Vagina (tissue), 2 donors: Measurements from ENCODE around the gene CBLB. TPM values are rescaled to one million over a fixed set of nuclear protein-coding genes. Genes with fewer than 3 reads are reported as not detected.

Source experiments
- DNase-seq, 2 donors: peaks; one replicate each; pipeline ENCODE4 v3.0.0-alpha.2; 2017; ENCODE audit errors: extremely low spot score in 2 of 2
- H3K27ac ChIP-seq: fragments of 200-600 bp; sonication (generic); one replicate; pipeline ENCODE4 v1.5.1; 2019
- H3K27me3 ChIP-seq: fragments of 200-600 bp; sonication (generic); one replicate; pipeline ENCODE4 v1.5.1; 2019
- H3K36me3 ChIP-seq, 2 donors: fragments of 200-600 bp; sonication (generic); one replicate each; pipeline ENCODE4 v1.5.1; 2017 to 2019
- H3K4me1 ChIP-seq: fragments of 200-600 bp; sonication (generic); one replicate; pipeline ENCODE4 v1.5.1; 2019
- H3K4me3 ChIP-seq, 2 donors: fragments of 200-600 bp; sonication (generic); 1 replicate in 1 of 2; 2 replicates in 1 of 2; pipeline ENCODE4 v1.5.1; 2016 to 2019
- H3K9me3 ChIP-seq: fragments of 200-600 bp; sonication (generic); one replicate; pipeline ENCODE4 v1.5.1; 2019
- CTCF ChIP-seq, 3 experiments: fragments of 450-650 bp in 2 of 3; fragments of 200-600 bp in 1 of 3; sonication (generic) in 1 of 3; IDR thresholded peaks; one replicate each; pipeline ENCODE4 v1.5.1; 2017 to 2019; ENCODE audit warnings: antibody characterized with exemption in 3 of 3, mild to moderate bottlenecking in 2 of 3, moderate library complexity in 2 of 3
- POLR2A ChIP-seq, 2 donors: fragments of 450-650 bp; IDR thresholded peaks; one replicate each; pipeline ENCODE4 v1.6.1; 2017; ENCODE audit warnings: antibody characterized with exemption in 2 of 2, mild to moderate bottlenecking in 2 of 2, moderate library complexity in 2 of 2
- POLR2AphosphoS5 ChIP-seq, 2 donors: sonication (generic); formaldehyde crosslinking; IDR thresholded peaks; one replicate each; pipeline ENCODE4 v1.9.0; 2017; ENCODE audit warnings: antibody characterized with exemption in 2 of 2, mild to moderate bottlenecking in 2 of 2, low read depth in 1 of 2; ENCODE audit not compliant: insufficient read depth in 1 of 2
- intact Hi-C: fragments of 100-400 bp; cut with DNase I; formaldehyde crosslinking; loops from one replicate; pipeline ENCODE4 v1.15.1; 2023
- total RNA-seq: library from RNA; depleted of rRNA; stranded (reverse); fragments of >200 nt; gene quantifications from one replicate; pipeline ENCODE4 v1.2.3, GENCODE V29; 2016

Gene CBLB
- 58.4 TPM for total RNA-seq

DNA sequence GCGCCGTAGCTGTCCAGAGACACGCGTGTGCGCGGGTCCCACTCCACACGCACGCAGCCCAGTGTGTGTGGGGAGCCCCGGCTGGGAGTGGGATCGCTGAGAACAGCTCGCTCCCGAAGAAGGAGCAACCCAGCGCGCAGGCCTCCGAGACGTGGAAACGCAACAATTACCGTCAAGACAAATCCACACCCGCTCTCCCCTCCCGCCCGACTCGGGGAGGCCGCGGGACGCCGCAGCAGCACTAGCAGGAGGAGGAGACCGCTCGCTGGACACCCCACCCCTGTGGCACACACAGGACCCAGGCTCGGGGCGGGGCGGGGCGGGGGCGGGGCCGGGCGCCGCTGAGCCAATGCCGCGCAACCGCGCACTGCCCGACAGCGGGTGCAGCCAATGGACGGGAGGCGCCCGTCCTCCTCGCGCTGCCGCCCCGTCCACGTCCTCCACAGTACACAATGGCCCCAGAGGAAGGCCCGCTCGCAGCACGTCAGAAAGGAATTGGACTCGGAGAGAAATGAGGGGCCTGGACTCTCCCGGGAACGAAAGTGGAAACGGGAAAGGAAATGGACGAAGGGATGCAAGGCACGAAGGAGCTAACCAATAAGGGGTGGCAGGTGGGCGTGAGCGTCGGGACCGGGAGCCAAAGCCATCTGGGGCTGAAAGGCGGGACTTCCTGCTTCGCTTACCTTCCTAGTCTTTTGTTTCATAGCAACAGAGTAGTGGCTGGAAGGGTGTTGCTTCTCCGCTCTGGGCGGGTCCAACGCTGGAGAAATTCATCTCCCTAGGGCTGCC, at the start of gene CBLB:
TSS of gene CBLB (minus strand) at position 271 of the 789 bp plus-strand sequence. CDS start 1,435 bp downstream, outside the sequence.
- Histone ChIP-seq H3K4me1 (peaks cover 40% of the 10 kb centered on the region), H3K9me3 (no peaks in the 10 kb centered on the region), H3K27ac (peak within 1 kb of the TSS; percentile 98), H3K27me3 (no peaks in the 10 kb centered on the region), H3K4me3 (peak within 1 kb of the TSS; percentile 87 to 91), H3K36me3 (no peaks in the 10 kb centered on the region)
- TF ChIP-seq POLR2AphosphoS5 (IDR thresholded peaks at IDR 0.05; ENCODE audit: insufficient read depth in 1 of 2, low read depth in 1 of 2) (peak; percentile 83 to 94), CTCF (IDR thresholded peaks at IDR 0.05) (peak in 1 of 3 experiments; percentile 7), POLR2A (IDR thresholded peaks at IDR 0.05) (peak in 1 of 2 donors; percentile 86)
- peak; percentile 97 for DNase-seq
- intact Hi-C loops, result loop anchor here (2.0 to 10.0 kb wide), 3 partner anchors 38 to 96 kb away; no protein-coding TSS in a partner anchor

- no peak for DNase-seq
- intact Hi-C loops, result no loop called here
- no peak overlapping the region for H3K4me3 ChIP-seq
- no peaks in the 10 kb centered on the region for H3K27me3 ChIP-seq
- no peak overlapping the region for H3K27ac ChIP-seq
- H3K9me3 ChIP-seq, result no peaks in the 10 kb centered on the region
- TF ChIP-seq POLR2AphosphoS5 (IDR thresholded peaks at IDR 0.05; ENCODE audit: insufficient read depth in 1 of 2, low read depth in 1 of 2) (no peak), CTCF (IDR thresholded peaks at IDR 0.05) (no peak), POLR2A (IDR thresholded peaks at IDR 0.05) (no peak)
- H3K4me1 ChIP-seq, result no peaks in the 10 kb centered on the region
- H3K36me3 ChIP-seq, result no peaks in the 10 kb centered on the region
Measured at GRCh38 chr3:105916767-105917166, 48.0 kb upstream of the CBLB start.

DNA sequence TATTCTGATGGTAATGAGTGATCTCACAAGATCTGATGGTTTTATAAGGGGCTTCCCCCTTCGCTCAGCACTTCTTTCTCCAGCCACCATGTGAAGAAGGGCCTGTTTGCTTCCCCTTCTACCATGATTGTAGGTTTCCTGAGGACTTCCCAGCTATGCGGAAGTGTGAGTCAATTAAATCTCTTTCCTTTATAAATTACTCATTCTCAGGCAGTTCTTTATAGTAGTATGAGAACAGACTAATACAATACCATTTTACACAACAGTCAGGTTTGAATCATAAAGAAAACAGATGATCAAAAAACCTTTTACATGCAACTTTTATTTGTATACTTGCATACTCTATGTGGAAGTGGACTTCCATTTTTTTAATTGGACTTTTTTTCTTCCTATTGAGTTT, 46.7 kb upstream of the CBLB start:
- H3K4me3 ChIP-seq, result no peak overlapping the region
- H3K27ac ChIP-seq, result no peak overlapping the region
- intact Hi-C loops, result no loop called here
- no peak for DNase-seq
- TF ChIP-seq CTCF (IDR thresholded peaks at IDR 0.05), result no peak
- no peak for TF ChIP-seq POLR2AphosphoS5 (IDR thresholded peaks at IDR 0.05; ENCODE audit: insufficient read depth in 1 of 2, low read depth in 1 of 2)
- TF ChIP-seq POLR2A (IDR thresholded peaks at IDR 0.05), result no peak
- no peaks in the 10 kb centered on the region for H3K27me3 ChIP-seq
- no peaks in the 10 kb centered on the region for H3K36me3 ChIP-seq
- no peaks in the 10 kb centered on the region for H3K9me3 ChIP-seq
- H3K4me1 ChIP-seq, result no peaks in the 10 kb centered on the region

DNA sequence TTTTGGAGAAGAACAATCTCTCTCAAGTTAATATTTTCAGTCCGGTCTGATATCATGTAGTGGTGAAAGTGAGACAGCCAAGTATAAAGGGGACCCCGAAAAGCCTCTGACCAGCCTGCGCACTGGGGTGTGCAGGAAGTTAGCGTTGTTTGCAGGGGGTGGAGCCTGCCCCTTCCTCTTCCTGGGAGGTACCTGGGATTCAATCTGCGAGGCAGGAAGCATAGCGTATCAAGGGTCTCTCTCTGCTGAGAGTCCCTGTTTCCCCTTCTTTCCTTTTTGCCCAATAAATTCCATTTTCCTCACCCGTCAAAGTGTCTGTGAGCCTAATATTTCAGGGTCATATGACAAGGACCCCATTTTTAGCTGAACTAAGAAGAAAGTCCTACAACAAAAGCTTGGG, 44.8 kb upstream of the CBLB start:
- Histone ChIP-seq H3K4me1 (no peaks in the 10 kb centered on the region), H3K27me3 (no peaks in the 10 kb centered on the region), H3K36me3 (no peaks in the 10 kb centered on the region), H3K4me3 (no peak overlapping the region), H3K27ac (no peak overlapping the region), H3K9me3 (no peaks in the 10 kb centered on the region)
- DNase-seq, result no peak
- intact Hi-C loops, result no loop called here
- TF ChIP-seq POLR2A (IDR thresholded peaks at IDR 0.05), result no peak
- TF ChIP-seq POLR2AphosphoS5 (IDR thresholded peaks at IDR 0.05; ENCODE audit: insufficient read depth in 1 of 2, low read depth in 1 of 2), result no peak
- TF ChIP-seq CTCF (IDR thresholded peaks at IDR 0.05), result no peak

GRCh38 chr3:105912891-105913290, 44.1 kb upstream of the CBLB start:
- intact Hi-C loops, result no loop called here
- no peaks in the 10 kb centered on the region for H3K9me3 ChIP-seq
- H3K36me3 ChIP-seq, result no peaks in the 10 kb centered on the region
- no peak overlapping the region for H3K27ac ChIP-seq
- TF ChIP-seq POLR2A (IDR thresholded peaks at IDR 0.05) (no peak), POLR2AphosphoS5 (IDR thresholded peaks at IDR 0.05; ENCODE audit: insufficient read depth in 1 of 2, low read depth in 1 of 2) (no peak), CTCF (IDR thresholded peaks at IDR 0.05) (no peak)
- no peaks in the 10 kb centered on the region for H3K4me1 ChIP-seq
- DNase-seq, result no peak
- H3K27me3 ChIP-seq, result no peaks in the 10 kb centered on the region
- no peak overlapping the region for H3K4me3 ChIP-seq
